ENCODE results near the gene DRC3.
A peak's percentile ranks its signal among the peaks of the same experiment; 100 is the strongest.

- TF ChIP-seq CTCF (IDR thresholded peaks at IDR 0.05) (peak in 3 of 4 experiments; percentile 60 to 66 (median 64)), POLR2A (IDR thresholded peaks at IDR 0.05) (no peak)
Measured at GRCh38 chr17:18033442-18034099, 60.9 kb downstream of the DRC3 start.

Data from gastroesophageal sphincter (tissue), 3 donors.